Ishikawa (cell line): ENCODE measurements around the gene SEMA6A.

Experiments
- CEBPB ChIP-seq: IDR thresholded peaks from 2 replicates; pipeline ENCODE4 v1.6.1; 2012
- CREB1 ChIP-seq: IDR thresholded peaks from 2 replicates; pipeline ENCODE4 v1.6.1; 2012; ENCODE audit warnings: low read depth
- EGR1 ChIP-seq: IDR thresholded peaks from 2 replicates; pipeline ENCODE4 v1.6.1; 2012
- EP300 ChIP-seq: IDR thresholded peaks from 2 replicates; pipeline ENCODE4 v1.6.1; 2012; ENCODE audit warnings: borderline replicate concordance
- FOXM1 ChIP-seq: IDR thresholded peaks from 2 replicates; pipeline ENCODE4 v1.6.1; 2012; ENCODE audit warnings: low read depth, borderline replicate concordance
- MAX ChIP-seq: IDR thresholded peaks from 2 replicates; pipeline ENCODE4 v1.6.1; 2012
- NFIC ChIP-seq: IDR thresholded peaks from 2 replicates; pipeline ENCODE4 v1.6.1; 2012
- RAD21 ChIP-seq: IDR thresholded peaks from 2 replicates; pipeline ENCODE4 v1.6.1; 2012; ENCODE audit warnings: low read depth
- REST ChIP-seq: IDR thresholded peaks from 2 replicates; pipeline ENCODE4 v1.6.1; 2012; ENCODE audit warnings: low read depth, mild to moderate bottlenecking
- TAF1 ChIP-seq: IDR thresholded peaks from 2 replicates; pipeline ENCODE4 v1.6.1; 2012; ENCODE audit warnings: low read depth, mild to moderate bottlenecking
- TCF12 ChIP-seq: IDR thresholded peaks from 2 replicates; pipeline ENCODE4 v1.6.1; 2012; ENCODE audit warnings: low read depth
- TEAD4 ChIP-seq: IDR thresholded peaks from 2 replicates; pipeline ENCODE4 v1.6.1; 2012
- USF1 ChIP-seq: IDR thresholded peaks from 2 replicates; pipeline ENCODE4 v1.6.1; 2012
- YY1 ChIP-seq: IDR thresholded peaks from 2 replicates; pipeline ENCODE4 v1.6.1; 2012; ENCODE audit warnings: low read depth
- ZBTB7A ChIP-seq: IDR thresholded peaks from 2 replicates; pipeline ENCODE4 v1.6.1; 2012; ENCODE audit warnings: low read depth

Gene SEMA6A

GRCh38 chr5:116406306-116407041 lies 168.1 kb downstream of the SEMA6A start:
- TF ChIP-seq CREB1 (no peak), FOXM1 (no peak), TEAD4 (no peak), TCF12 (no peak), YY1 (no peak), EP300 (no peak), EGR1 (no peak), ZBTB7A (no peak), USF1 (no peak)

GRCh38 chr5:116404792-116405191 lies 169.8 kb downstream of the SEMA6A start:
- TF ChIP-seq EP300 (no peak), MAX (no peak), USF1 (no peak), FOXM1 (no peak), CREB1 (no peak), TEAD4 (no peak)

- TF ChIP-seq NFIC (no peak), YY1 (no peak), RAD21 (no peak), REST (no peak), ZBTB7A (no peak), TCF12 (no peak), CEBPB (no peak), FOXM1 (no peak), USF1 (no peak), TEAD4 (no peak), EP300 (no peak), TAF1 (no peak), MAX (no peak), EGR1 (no peak), CREB1 (no peak)
These were observed 170.6 kb downstream of the SEMA6A start for GRCh38 chr5:116404016-116404415.

GRCh38 chr5:116402235-116402634 lies 172.4 kb downstream of the SEMA6A start:
- TF ChIP-seq USF1: no peak
- no peak for TF ChIP-seq TEAD4
- no peak for TF ChIP-seq TCF12
- TF ChIP-seq EP300: no peak
- no peak for TF ChIP-seq FOXM1
- no peak for TF ChIP-seq ZBTB7A
- TF ChIP-seq CEBPB: no peak
- TF ChIP-seq YY1: no peak
- TF ChIP-seq NFIC: no peak
- no peak for TF ChIP-seq TAF1
- no peak for TF ChIP-seq CREB1
- no peak for TF ChIP-seq RAD21
- no peak for TF ChIP-seq EGR1
- no peak for TF ChIP-seq REST
- no peak for TF ChIP-seq MAX

- TF ChIP-seq EGR1 (no peak), TAF1 (no peak), EP300 (no peak)
These were observed 173.0 kb downstream of the SEMA6A start for GRCh38 chr5:116401576-116401975.
